Thyroid gland (tissue), 4 donors: ENCODE measurements around the gene GP1BA. TPM values are rescaled to one million over a fixed set of nuclear protein-coding genes. Genes with fewer than 3 reads are reported as not detected.

Experiments used
- DNase-seq, 2 donors: peaks; one replicate each; pipeline ENCODE4 v3.0.0-alpha.2; 2019
- H3K27ac ChIP-seq, 3 donors: fragments of 200-600 bp; sonication (generic); 1 replicate in 2 of 3; 2 replicates in 1 of 3; pipeline ENCODE4 v1.5.1; 2016 to 2019; ENCODE audit warnings: mild to moderate bottlenecking in 1 of 3, moderate library complexity in 1 of 3
- H3K27me3 ChIP-seq: fragments of 200-600 bp; sonication (generic); one replicate; pipeline ENCODE4 v1.5.1; 2019
- H3K36me3 ChIP-seq, 2 donors: fragments of 200-600 bp; sonication (generic); one replicate each; pipeline ENCODE4 v1.5.1; 2016 to 2019
- H3K4me1 ChIP-seq, 2 donors: fragments of 200-600 bp; sonication (generic); one replicate each; pipeline ENCODE4 v1.5.1; 2017 to 2019
- H3K4me3 ChIP-seq, 3 donors: fragments of 200-600 bp; sonication (generic); replicated peaks in 1 of 3; 1 replicate in 2 of 3; 2 replicates in 1 of 3; pipeline ENCODE4 v1.5.1; 2016; ENCODE audit warnings: mild to moderate bottlenecking in 1 of 3
- H3K9me3 ChIP-seq: fragments of 200-600 bp; sonication (generic); one replicate; pipeline ENCODE4 v1.5.1; 2017
- POLR2A ChIP-seq, 2 donors: fragments of 450-650 bp; IDR thresholded peaks; one replicate each; pipeline ENCODE4 v1.6.1; 2017; ENCODE audit warnings: antibody characterized with exemption in 2 of 2, mild to moderate bottlenecking in 2 of 2, moderate library complexity in 1 of 2
- WGBS, 2 donors: methylation state at CpG; one replicate each; pipeline ENCODE4 v1.1.5; 2017; 5-methylcytosine and 5-hydroxymethylcytosine counted together
- intact Hi-C: fragments of 100-400 bp; cut with DNase I; formaldehyde crosslinking; loops from one replicate; pipeline ENCODE4 v1.15.1; 2023
- total RNA-seq, 4 donors: library from RNA; depleted of rRNA; stranded (reverse); fragments of >200 nt; gene quantifications; one replicate each; pipeline ENCODE4 v1.2.3, GENCODE V29; 2016
- TF ChIP-seq, protein P1 (sequence below), 6 experiments: fragments of 200-600 bp in 3 of 6; fragments of 450-650 bp in 3 of 6; sonication (generic) in 3 of 6; IDR thresholded peaks; one replicate each; pipeline ENCODE4 v1.5.1; 2016 to 2019; ENCODE audit warnings: antibody characterized with exemption in 6 of 6, mild to moderate bottlenecking in 2 of 6, inconsistent platforms in 1 of 6, moderate library complexity in 1 of 6

The GP1BA gene
- total RNA-seq, 4 donors from 2014 or later: not detected

GRCh38 chr17:4898927-4899326 is 33.1 kb upstream of the GP1BA start:
- Histone ChIP-seq H3K27ac (no peak overlapping the region), H3K36me3 (peaks cover 23 to 24% of the 10 kb centered on the region in 2 donors)
- intact Hi-C loops: no loop called here

GRCh38 chr17:4899341-4900230 is 32.5 kb upstream of the GP1BA start, which contains the start of gene C17orf107:
Gene C17orf107, plus strand, starts transcription at chr17:4899536. Its CDS starts 227 bp downstream, at chr17:4899763.
- H3K27me3 ChIP-seq: peaks cover 8% of the 10 kb centered on the region
- H3K27ac ChIP-seq: no peak within 1 kb of the TSS
- H3K9me3 ChIP-seq: no peaks in the 10 kb centered on the region
- peak within 1 kb of the TSS; percentile 6 to 40 (median 20) for H3K4me3 ChIP-seq
- H3K36me3 ChIP-seq: peaks cover 16 to 18% of the 10 kb centered on the region in 2 donors
- WGBS, 2 donors: 15 to 18% methylated on average over 26 to 38 of the region's 60 CpGs
- peak; percentile 72 to 78 for DNase-seq
- intact Hi-C loops: no loop called here
- TF ChIP-seq, protein P1, sequence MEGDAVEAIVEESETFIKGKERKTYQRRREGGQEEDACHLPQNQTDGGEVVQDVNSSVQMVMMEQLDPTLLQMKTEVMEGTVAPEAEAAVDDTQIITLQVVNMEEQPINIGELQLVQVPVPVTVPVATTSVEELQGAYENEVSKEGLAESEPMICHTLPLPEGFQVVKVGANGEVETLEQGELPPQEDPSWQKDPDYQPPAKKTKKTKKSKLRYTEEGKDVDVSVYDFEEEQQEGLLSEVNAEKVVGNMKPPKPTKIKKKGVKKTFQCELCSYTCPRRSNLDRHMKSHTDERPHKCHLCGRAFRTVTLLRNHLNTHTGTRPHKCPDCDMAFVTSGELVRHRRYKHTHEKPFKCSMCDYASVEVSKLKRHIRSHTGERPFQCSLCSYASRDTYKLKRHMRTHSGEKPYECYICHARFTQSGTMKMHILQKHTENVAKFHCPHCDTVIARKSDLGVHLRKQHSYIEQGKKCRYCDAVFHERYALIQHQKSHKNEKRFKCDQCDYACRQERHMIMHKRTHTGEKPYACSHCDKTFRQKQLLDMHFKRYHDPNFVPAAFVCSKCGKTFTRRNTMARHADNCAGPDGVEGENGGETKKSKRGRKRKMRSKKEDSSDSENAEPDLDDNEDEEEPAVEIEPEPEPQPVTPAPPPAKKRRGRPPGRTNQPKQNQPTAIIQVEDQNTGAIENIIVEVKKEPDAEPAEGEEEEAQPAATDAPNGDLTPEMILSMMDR (IDR thresholded peaks at IDR 0.05): no peak
- no peak for TF ChIP-seq POLR2A (IDR thresholded peaks at IDR 0.05)
- H3K4me1 ChIP-seq: peaks cover 12 to 30% of the 10 kb centered on the region in 2 donors

More at GRCh38 chr17:4898927-4899326, 33.1 kb upstream of the GP1BA start:
- Histone ChIP-seq H3K9me3 (no peaks in the 10 kb centered on the region), H3K4me1 (peaks cover 12 to 30% of the 10 kb centered on the region in 2 donors), H3K4me3 (peak overlapping the region; percentile 6 to 40 (median 20)), H3K27me3 (peaks cover 8% of the 10 kb centered on the region)
- no peak for DNase-seq
- no peak for TF ChIP-seq POLR2A (IDR thresholded peaks at IDR 0.05)
- TF ChIP-seq, protein P1 (IDR thresholded peaks at IDR 0.05): no peak
- WGBS, 2 donors: 39 to 60% methylated on average over 8 of the region's 34 CpGs

DNA sequence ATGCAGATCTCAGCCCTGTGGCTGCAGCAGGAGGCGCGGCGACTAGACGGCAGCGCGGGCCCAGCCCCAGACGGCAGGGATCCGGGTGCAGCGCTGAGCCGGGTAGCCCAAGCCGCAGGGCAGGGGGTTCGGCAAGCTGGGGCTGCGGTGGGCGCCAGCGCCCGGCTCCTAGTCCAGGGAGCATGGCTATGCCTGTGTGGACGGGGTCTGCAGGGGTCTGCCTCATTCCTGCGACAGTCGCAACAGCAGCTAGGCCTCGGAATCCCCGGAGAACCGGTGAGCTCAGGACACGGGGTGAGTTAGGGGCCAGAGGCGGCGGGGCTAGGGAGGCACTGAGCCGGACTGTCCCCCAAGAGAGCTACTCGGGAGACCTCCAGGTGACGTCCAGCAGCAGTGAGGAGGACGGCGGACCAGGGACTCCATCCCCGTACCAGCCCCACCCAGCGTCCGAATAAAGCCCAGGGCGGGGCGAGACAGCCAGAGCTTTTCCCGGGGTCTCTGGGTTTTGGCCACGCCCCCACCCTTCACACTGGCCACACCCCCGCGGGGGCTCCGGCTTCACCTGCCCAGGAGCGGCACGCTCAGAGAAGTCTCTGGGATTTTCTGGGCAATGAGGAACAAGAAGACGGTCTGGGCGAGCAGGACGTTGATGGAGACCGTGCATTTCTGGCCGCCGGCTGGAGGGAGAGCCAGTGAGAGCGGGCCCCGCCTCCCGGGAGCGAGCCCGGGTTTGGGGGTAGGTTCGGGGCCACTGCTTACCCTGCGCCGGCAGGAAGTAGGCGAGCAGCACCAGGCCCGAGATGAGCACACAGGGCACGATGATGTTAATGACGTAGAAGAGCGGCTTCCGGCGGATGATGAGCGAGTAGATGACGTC is 31.6 kb upstream of the GP1BA start:
- Histone ChIP-seq H3K27ac (no peak overlapping the region), H3K27me3 (peaks cover 8% of the 10 kb centered on the region), H3K36me3 (peaks cover 7 to 10% of the 10 kb centered on the region in 2 donors), H3K4me1 (peaks cover 12 to 30% of the 10 kb centered on the region in 2 donors), H3K9me3 (no peaks in the 10 kb centered on the region), H3K4me3 (peak overlapping the region in 1 of 3 donors; percentile 40)
- 11 to 22% methylated on average over 5 to 16 of the region's 65 CpGs for WGBS, 2 donors
- intact Hi-C loops: no loop called here
- peak in 1 of 2 donors; percentile 18 for DNase-seq
- TF ChIP-seq, protein P1 (IDR thresholded peaks at IDR 0.05): no peak
- no peak for TF ChIP-seq POLR2A (IDR thresholded peaks at IDR 0.05)

DNA sequence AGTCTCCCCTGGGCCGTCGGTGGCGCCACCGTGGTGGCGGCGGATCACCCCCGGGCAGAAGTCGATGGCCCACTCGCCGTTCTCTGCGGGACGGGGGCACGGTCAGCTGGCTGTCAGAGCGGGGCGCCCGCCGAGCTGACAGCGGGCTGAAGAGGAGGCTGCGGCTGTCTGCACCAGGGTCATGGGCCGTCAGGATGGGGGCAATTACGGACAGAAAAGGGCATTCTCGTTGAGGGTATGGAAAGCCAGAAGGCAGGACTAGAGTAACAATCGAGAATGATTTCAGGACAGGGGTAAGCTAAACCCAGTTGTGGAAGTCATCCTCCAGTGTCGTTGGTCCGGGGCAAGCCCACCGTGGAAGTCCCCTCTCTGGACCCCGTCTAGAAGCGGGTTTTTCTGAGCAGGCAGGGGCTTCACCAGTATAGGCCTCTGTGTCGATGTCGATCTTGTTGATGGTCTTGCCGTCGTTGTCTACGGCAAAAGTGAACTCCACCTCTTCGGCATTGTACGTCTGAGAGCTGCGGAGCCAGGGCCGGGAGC is 30.9 kb upstream of the GP1BA start:
- TF ChIP-seq, protein P1 (IDR thresholded peaks at IDR 0.05): no peak
- no peak for TF ChIP-seq POLR2A (IDR thresholded peaks at IDR 0.05)
- no peak for DNase-seq
- Histone ChIP-seq H3K9me3 (no peaks in the 10 kb centered on the region), H3K27me3 (peaks cover 8% of the 10 kb centered on the region), H3K4me1 (peaks cover 12 to 30% of the 10 kb centered on the region in 2 donors), H3K27ac (no peak overlapping the region), H3K36me3 (peaks cover 0 to 5% of the 10 kb centered on the region in 2 donors), H3K4me3 (no peak overlapping the region)
- WGBS, 2 donors: 50 to 70% methylated on average over 8 to 27 of the region's 37 CpGs
- intact Hi-C loops: no loop called here
